Thyroid gland (tissue), 4 donors: ENCODE measurements around the gene RBBP8.

Experiments used
- POLR2A ChIP-seq, 2 donors: fragments of 450-650 bp; IDR thresholded peaks; one replicate each; pipeline ENCODE4 v1.6.1; 2017; ENCODE audit warnings: antibody characterized with exemption in 2 of 2, mild to moderate bottlenecking in 2 of 2, moderate library complexity in 1 of 2
- TF ChIP-seq, protein P1 (sequence below), 6 experiments: fragments of 200-600 bp in 3 of 6; fragments of 450-650 bp in 3 of 6; sonication (generic) in 3 of 6; IDR thresholded peaks; one replicate each; pipeline ENCODE4 v1.5.1; 2016 to 2019; ENCODE audit warnings: antibody characterized with exemption in 6 of 6, mild to moderate bottlenecking in 2 of 6, inconsistent platforms in 1 of 6, moderate library complexity in 1 of 6

GRCh38 chr18:22933206-22933965, at the start of gene RBBP8:
- TF ChIP-seq, protein P1, sequence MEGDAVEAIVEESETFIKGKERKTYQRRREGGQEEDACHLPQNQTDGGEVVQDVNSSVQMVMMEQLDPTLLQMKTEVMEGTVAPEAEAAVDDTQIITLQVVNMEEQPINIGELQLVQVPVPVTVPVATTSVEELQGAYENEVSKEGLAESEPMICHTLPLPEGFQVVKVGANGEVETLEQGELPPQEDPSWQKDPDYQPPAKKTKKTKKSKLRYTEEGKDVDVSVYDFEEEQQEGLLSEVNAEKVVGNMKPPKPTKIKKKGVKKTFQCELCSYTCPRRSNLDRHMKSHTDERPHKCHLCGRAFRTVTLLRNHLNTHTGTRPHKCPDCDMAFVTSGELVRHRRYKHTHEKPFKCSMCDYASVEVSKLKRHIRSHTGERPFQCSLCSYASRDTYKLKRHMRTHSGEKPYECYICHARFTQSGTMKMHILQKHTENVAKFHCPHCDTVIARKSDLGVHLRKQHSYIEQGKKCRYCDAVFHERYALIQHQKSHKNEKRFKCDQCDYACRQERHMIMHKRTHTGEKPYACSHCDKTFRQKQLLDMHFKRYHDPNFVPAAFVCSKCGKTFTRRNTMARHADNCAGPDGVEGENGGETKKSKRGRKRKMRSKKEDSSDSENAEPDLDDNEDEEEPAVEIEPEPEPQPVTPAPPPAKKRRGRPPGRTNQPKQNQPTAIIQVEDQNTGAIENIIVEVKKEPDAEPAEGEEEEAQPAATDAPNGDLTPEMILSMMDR (IDR thresholded peaks at IDR 0.05), result no peak
- TF ChIP-seq POLR2A (IDR thresholded peaks at IDR 0.05), result peak; percentile 27 to 78
